ENCODE measurements around the gene ZNF778. TPM values are rescaled to one million over a fixed set of nuclear protein-coding genes. Genes with fewer than 3 reads are reported as not detected.

The ZNF778 gene
- total RNA-seq, 4 donors from 2014 or later = 7.5 to 23.3 (median 11.9) TPM

GRCh38 chr16:89201439-89202377 is 15.8 kb upstream of the ZNF778 start:
- TF ChIP-seq, protein P1, sequence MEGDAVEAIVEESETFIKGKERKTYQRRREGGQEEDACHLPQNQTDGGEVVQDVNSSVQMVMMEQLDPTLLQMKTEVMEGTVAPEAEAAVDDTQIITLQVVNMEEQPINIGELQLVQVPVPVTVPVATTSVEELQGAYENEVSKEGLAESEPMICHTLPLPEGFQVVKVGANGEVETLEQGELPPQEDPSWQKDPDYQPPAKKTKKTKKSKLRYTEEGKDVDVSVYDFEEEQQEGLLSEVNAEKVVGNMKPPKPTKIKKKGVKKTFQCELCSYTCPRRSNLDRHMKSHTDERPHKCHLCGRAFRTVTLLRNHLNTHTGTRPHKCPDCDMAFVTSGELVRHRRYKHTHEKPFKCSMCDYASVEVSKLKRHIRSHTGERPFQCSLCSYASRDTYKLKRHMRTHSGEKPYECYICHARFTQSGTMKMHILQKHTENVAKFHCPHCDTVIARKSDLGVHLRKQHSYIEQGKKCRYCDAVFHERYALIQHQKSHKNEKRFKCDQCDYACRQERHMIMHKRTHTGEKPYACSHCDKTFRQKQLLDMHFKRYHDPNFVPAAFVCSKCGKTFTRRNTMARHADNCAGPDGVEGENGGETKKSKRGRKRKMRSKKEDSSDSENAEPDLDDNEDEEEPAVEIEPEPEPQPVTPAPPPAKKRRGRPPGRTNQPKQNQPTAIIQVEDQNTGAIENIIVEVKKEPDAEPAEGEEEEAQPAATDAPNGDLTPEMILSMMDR (IDR thresholded peaks at IDR 0.05; ENCODE audit: low read depth) = no peak

GRCh38 chr16:89202422-89203215 is 14.9 kb upstream of the ZNF778 start:
- TF ChIP-seq, protein P1 (IDR thresholded peaks at IDR 0.05; ENCODE audit: low read depth) = no peak

- TF ChIP-seq, protein P1 (IDR thresholded peaks at IDR 0.05; ENCODE audit: low read depth) = no peak
Measured at GRCh38 chr16:89207993-89208392, 9.5 kb upstream of the ZNF778 start.

- TF ChIP-seq, protein P1 (IDR thresholded peaks at IDR 0.05; ENCODE audit: low read depth) = no peak
Measured at GRCh38 chr16:89209522-89210044, 7.9 kb upstream of the ZNF778 start.

GRCh38 chr16:89210165-89210903 is 7.2 kb upstream of the ZNF778 start:
- TF ChIP-seq, protein P1 (IDR thresholded peaks at IDR 0.05; ENCODE audit: low read depth) = no peak

- TF ChIP-seq, protein P1 (IDR thresholded peaks at IDR 0.05; ENCODE audit: low read depth) = no peak
Measured at GRCh38 chr16:89210904-89211515, 6.5 kb upstream of the ZNF778 start.
